ENCODE results near the gene BEND7.

DNA sequence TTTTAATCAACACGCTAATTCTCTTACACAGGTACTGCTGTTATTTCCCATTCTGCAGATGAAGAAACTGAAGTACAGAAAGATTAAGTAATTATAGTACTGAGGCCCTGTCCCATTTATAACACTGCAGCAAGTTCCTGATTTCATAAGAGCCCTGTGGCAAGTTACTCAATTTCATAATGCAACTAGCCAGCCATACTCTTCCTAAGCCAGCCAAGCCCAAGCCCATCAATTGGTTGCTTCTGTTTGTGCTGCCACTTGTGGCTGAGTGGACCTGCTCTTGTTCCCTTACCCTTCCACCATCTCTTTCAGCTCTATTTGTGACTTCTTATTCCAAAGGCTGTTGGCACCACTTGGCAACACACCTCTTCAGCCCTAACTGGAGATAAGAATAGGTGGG lies 38.2 kb upstream of the BEND7 start:
- no peak for TF ChIP-seq EZH2 (IDR thresholded peaks at IDR 0.05; ENCODE audit: insufficient read depth, low read length)
- TF ChIP-seq, protein P1, sequence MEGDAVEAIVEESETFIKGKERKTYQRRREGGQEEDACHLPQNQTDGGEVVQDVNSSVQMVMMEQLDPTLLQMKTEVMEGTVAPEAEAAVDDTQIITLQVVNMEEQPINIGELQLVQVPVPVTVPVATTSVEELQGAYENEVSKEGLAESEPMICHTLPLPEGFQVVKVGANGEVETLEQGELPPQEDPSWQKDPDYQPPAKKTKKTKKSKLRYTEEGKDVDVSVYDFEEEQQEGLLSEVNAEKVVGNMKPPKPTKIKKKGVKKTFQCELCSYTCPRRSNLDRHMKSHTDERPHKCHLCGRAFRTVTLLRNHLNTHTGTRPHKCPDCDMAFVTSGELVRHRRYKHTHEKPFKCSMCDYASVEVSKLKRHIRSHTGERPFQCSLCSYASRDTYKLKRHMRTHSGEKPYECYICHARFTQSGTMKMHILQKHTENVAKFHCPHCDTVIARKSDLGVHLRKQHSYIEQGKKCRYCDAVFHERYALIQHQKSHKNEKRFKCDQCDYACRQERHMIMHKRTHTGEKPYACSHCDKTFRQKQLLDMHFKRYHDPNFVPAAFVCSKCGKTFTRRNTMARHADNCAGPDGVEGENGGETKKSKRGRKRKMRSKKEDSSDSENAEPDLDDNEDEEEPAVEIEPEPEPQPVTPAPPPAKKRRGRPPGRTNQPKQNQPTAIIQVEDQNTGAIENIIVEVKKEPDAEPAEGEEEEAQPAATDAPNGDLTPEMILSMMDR (IDR thresholded peaks at IDR 0.05; ENCODE audit: insufficient read depth, low read depth, low read length): no peak

All from astrocyte (in vitro differentiated cells and primary cell).